Measurements from ENCODE around the gene NMD3. TPM values are rescaled to one million over a fixed set of nuclear protein-coding genes. Genes with fewer than 3 reads are reported as not detected.

Gene NMD3
- 68.4 and 78.5 TPM in 2 replicates for total RNA-seq (2014; rRNA removed; shearing (Covaris generic))

GRCh38 chr3:161220850-161221753 lies at the start of gene NMD3:
TSS of gene NMD3 (plus strand) at chr3:161221311. CDS start at chr3:161222014, 703 bp downstream.
- peak; percentile 91 for DNase-seq (ENCODE audit: low spot score)

- DNase-seq (ENCODE audit: low spot score) = peak; percentile 25
These were observed 49.2 kb upstream of the NMD3 start for GRCh38 chr3:161171639-161172552.

- no peak for DNase-seq (ENCODE audit: low spot score)
These were observed 45.6 kb upstream of the NMD3 start for GRCh38 chr3:161175506-161175905.

- DNase-seq (ENCODE audit: low spot score) = no peak
These were observed 43.1 kb upstream of the NMD3 start for GRCh38 chr3:161177991-161178390.

GRCh38 chr3:161181371-161181770 lies 39.7 kb upstream of the NMD3 start:
- peak; percentile 25 for DNase-seq (ENCODE audit: low spot score)

GRCh38 chr3:161187046-161187445 lies 34.1 kb upstream of the NMD3 start:
- DNase-seq (ENCODE audit: low spot score) = no peak

GRCh38 chr3:161197855-161198850 lies 23.0 kb upstream of the NMD3 start:
- peak; percentile 5 for DNase-seq (ENCODE audit: low spot score)

GRCh38 chr3:161199926-161200325 lies 21.2 kb upstream of the NMD3 start:
- DNase-seq (ENCODE audit: low spot score) = no peak

- no peak for DNase-seq (ENCODE audit: low spot score)
These were observed 17.5 kb upstream of the NMD3 start for GRCh38 chr3:161203485-161204098.

- DNase-seq (ENCODE audit: low spot score) = no peak
These were observed 12.2 kb upstream of the NMD3 start for GRCh38 chr3:161208931-161209330.

- DNase-seq (ENCODE audit: low spot score) = no peak
These were observed 8.8 kb upstream of the NMD3 start for GRCh38 chr3:161212171-161212771.

- DNase-seq (ENCODE audit: low spot score) = no peak
These were observed 8.2 kb upstream of the NMD3 start for GRCh38 chr3:161212906-161213305.

GRCh38 chr3:161213644-161214043 lies 7.5 kb upstream of the NMD3 start:
- no peak for DNase-seq (ENCODE audit: low spot score)

GRCh38 chr3:161215185-161215584 lies 5.9 kb upstream of the NMD3 start:
- DNase-seq (ENCODE audit: low spot score) = no peak

- peak; percentile 70 for DNase-seq (ENCODE audit: low spot score)
These were observed 3.6 kb upstream of the NMD3 start for GRCh38 chr3:161217496-161217895.

- DNase-seq (ENCODE audit: low spot score) = no peak
These were observed 1.6 kb upstream of the NMD3 start for GRCh38 chr3:161219495-161219894.

- DNase-seq (ENCODE audit: low spot score) = peak; percentile 21
These were observed 892 bp downstream of the NMD3 start for GRCh38 chr3:161221806-161222600.

- peak; percentile 9 for DNase-seq (ENCODE audit: low spot score)
These were observed 1.6 kb downstream of the NMD3 start for GRCh38 chr3:161222662-161223061.

- DNase-seq (ENCODE audit: low spot score) = no peak
These were observed 3.7 kb downstream of the NMD3 start for GRCh38 chr3:161224786-161225185.

Measured in A172 (cell line).